HCT116 (cell line): ENCODE measurements around the gene RIPK3.

ENCODE experiments used
- CEBPB ChIP-seq: IDR thresholded peaks from 2 replicates; pipeline ENCODE4 v1.6.1; 2012; ENCODE audit warnings: low read depth
- CTCF ChIP-seq, 3 experiments: fragments of 200-600 bp in 1 of 3; sonication (generic) in 1 of 3; IDR thresholded peaks in 2 of 3; conservative IDR thresholded peaks in 1 of 3; 2 replicates each; pipeline ENCODE4 v1.5.1; 2012 to 2017; ENCODE audit warnings: low read depth in 2 of 3, low read length in 2 of 3, antibody characterized with exemption in 1 of 3, borderline replicate concordance in 1 of 3, control low read depth in 1 of 3, mild to moderate bottlenecking in 1 of 3, mixed read lengths in 1 of 3, mixed run types in 1 of 3, moderate library complexity in 1 of 3; ENCODE audit not compliant: insufficient read depth in 1 of 3
- EZH2phosphoT487 ChIP-seq: fragments of 200-600 bp; IDR thresholded peaks from 2 replicates; pipeline ENCODE4 v1.6.1; 2018; ENCODE audit warnings: antibody characterized with exemption, borderline replicate concordance
- POLR2AphosphoS5 ChIP-seq: IDR thresholded peaks from 2 replicates; pipeline ENCODE4 v1.6.1; 2011; ENCODE audit warnings: mild to moderate bottlenecking, low read depth, low read length, moderate library complexity
- RAD21 ChIP-seq: IDR thresholded peaks from 2 replicates; pipeline ENCODE4 v1.6.1; 2012; ENCODE audit warnings: low read depth, mild to moderate bottlenecking
- YY1 ChIP-seq: IDR thresholded peaks from 2 replicates; pipeline ENCODE4 v1.6.1; 2011; ENCODE audit warnings: low read length, low read depth, moderate library complexity, mild to moderate bottlenecking; ENCODE audit not compliant: insufficient replicate concordance; ENCODE audit errors: extremely low read depth

- no peak for TF ChIP-seq YY1
- TF ChIP-seq CTCF (IDR thresholded peaks at IDR 0.05 in 2 of 3, conservative IDR thresholded peaks at IDR 0.05 in 1 of 3; ENCODE audit: borderline replicate concordance in 1 of 3, insufficient read depth in 1 of 3, low read depth in 2 of 3, low read length in 2 of 3) = no peak
- no peak for TF ChIP-seq EZH2phosphoT487
- no peak for TF ChIP-seq RAD21
- no peak for TF ChIP-seq CEBPB
- no peak for TF ChIP-seq POLR2AphosphoS5
Observed at GRCh38 chr14:24312736-24313507, 26.9 kb downstream of the RIPK3 start.
